ENCODE results near the gene ACVR1B.

Gene ACVR1B

GRCh38 chr12:52018433-52019112, 67.1 kb downstream of the ACVR1B start:
- H3K4me3 ChIP-seq (ENCODE audit: low read depth, low read length): no peak overlapping the region
- TF ChIP-seq CTCF (IDR thresholded peaks at IDR 0.05; ENCODE audit: low read depth, low read length): no peak

- no peak for TF ChIP-seq CTCF (IDR thresholded peaks at IDR 0.05; ENCODE audit: low read depth, low read length)
- H3K4me3 ChIP-seq (ENCODE audit: low read depth, low read length): no peak overlapping the region
Observed at GRCh38 chr12:52019113-52019770, 67.7 kb downstream of the ACVR1B start.

- no peak overlapping the region for H3K4me3 ChIP-seq (ENCODE audit: low read depth, low read length)
- TF ChIP-seq CTCF (IDR thresholded peaks at IDR 0.05; ENCODE audit: low read depth, low read length): peak; percentile 93
Observed at GRCh38 chr12:52020539-52021336, 69.2 kb downstream of the ACVR1B start.

- no peak for TF ChIP-seq CTCF (IDR thresholded peaks at IDR 0.05; ENCODE audit: low read depth, low read length)
- H3K4me3 ChIP-seq (ENCODE audit: low read depth, low read length): peak overlapping the region; percentile 60
Observed at GRCh38 chr12:52022841-52023181, 71.3 kb downstream of the ACVR1B start.

- H3K4me3 ChIP-seq (ENCODE audit: low read depth, low read length): peak overlapping the region; percentile 60
- TF ChIP-seq CTCF (IDR thresholded peaks at IDR 0.05; ENCODE audit: low read depth, low read length): peak; percentile 87
Observed at GRCh38 chr12:52023182-52023975, 71.9 kb downstream of the ACVR1B start.

- TF ChIP-seq CTCF (IDR thresholded peaks at IDR 0.05; ENCODE audit: low read depth, low read length): no peak
- peak overlapping the region; percentile 60 for H3K4me3 ChIP-seq (ENCODE audit: low read depth, low read length)
Observed at GRCh38 chr12:52023976-52024688, 72.6 kb downstream of the ACVR1B start.
